ENCODE results near the gene LHFPL3. TPM values are rescaled to one million over a fixed set of nuclear protein-coding genes. Genes with fewer than 3 reads are reported as not detected.
A peak's percentile ranks its signal among the peaks of the same experiment; 100 is the strongest.

Gene LHFPL3
- polyA plus RNA-seq, 1 donor from 2014 or later, result 5.6 TPM

DNA sequence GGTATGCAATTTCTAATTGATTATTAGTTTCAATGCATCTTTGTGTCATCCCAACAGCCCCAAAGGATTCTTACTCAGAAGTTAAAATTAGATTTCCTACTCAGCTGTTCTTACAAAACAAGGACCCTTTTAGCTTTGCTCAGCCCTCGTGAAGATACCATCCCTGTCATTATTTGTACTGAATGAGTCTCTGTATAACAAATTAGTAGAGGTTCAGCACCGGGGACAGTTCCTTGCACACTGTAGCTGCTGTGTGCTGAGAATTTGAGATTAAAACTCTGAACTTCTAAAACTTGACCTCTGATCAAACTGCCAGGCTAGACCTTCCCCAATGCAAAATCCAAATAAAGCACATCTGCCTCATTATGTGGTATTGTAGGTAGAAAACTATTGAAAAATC lies 299.1 kb downstream of the LHFPL3 start:
- Histone ChIP-seq H3K9ac (ENCODE audit: low read length) (no peak overlapping the region), H3K79me2 (replicated peaks; ENCODE audit: insufficient read depth, low read length) (no peaks in the 10 kb centered on the region), H3K36me3 (ENCODE audit: insufficient read depth, low read length) (no peaks in the 10 kb centered on the region), H3F3A (ENCODE audit: insufficient read depth, low read length, poor library complexity, severe bottlenecking) (no peaks in the 10 kb centered on the region), H3K4me3 (ENCODE audit: low read length) (no peak overlapping the region), H3K9me3 (ENCODE audit: low read length) (no peaks in the 10 kb centered on the region), H3K9me2 (ENCODE audit: insufficient read depth, low read length) (no peaks in the 10 kb centered on the region), H3K27ac (ENCODE audit: low read length) (no peak overlapping the region), H3K4me2 (ENCODE audit: low read length) (no peak overlapping the region), H4K20me1 (ENCODE audit: insufficient read depth) (no peaks in the 10 kb centered on the region), H2AFZ (ENCODE audit: low read depth, low read length) (no peak overlapping the region), H3K27me3 (ENCODE audit: insufficient read depth, low read depth, low read length) (no peaks in the 10 kb centered on the region)
- TF ChIP-seq, protein P1, sequence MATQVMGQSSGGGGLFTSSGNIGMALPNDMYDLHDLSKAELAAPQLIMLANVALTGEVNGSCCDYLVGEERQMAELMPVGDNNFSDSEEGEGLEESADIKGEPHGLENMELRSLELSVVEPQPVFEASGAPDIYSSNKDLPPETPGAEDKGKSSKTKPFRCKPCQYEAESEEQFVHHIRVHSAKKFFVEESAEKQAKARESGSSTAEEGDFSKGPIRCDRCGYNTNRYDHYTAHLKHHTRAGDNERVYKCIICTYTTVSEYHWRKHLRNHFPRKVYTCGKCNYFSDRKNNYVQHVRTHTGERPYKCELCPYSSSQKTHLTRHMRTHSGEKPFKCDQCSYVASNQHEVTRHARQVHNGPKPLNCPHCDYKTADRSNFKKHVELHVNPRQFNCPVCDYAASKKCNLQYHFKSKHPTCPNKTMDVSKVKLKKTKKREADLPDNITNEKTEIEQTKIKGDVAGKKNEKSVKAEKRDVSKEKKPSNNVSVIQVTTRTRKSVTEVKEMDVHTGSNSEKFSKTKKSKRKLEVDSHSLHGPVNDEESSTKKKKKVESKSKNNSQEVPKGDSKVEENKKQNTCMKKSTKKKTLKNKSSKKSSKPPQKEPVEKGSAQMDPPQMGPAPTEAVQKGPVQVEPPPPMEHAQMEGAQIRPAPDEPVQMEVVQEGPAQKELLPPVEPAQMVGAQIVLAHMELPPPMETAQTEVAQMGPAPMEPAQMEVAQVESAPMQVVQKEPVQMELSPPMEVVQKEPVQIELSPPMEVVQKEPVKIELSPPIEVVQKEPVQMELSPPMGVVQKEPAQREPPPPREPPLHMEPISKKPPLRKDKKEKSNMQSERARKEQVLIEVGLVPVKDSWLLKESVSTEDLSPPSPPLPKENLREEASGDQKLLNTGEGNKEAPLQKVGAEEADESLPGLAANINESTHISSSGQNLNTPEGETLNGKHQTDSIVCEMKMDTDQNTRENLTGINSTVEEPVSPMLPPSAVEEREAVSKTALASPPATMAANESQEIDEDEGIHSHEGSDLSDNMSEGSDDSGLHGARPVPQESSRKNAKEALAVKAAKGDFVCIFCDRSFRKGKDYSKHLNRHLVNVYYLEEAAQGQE (IDR thresholded peaks at IDR 0.05; ENCODE audit: borderline replicate concordance), result peak; percentile 68
- TF ChIP-seq POLR2AphosphoS5 (IDR thresholded peaks at IDR 0.05), result no peak

DNA sequence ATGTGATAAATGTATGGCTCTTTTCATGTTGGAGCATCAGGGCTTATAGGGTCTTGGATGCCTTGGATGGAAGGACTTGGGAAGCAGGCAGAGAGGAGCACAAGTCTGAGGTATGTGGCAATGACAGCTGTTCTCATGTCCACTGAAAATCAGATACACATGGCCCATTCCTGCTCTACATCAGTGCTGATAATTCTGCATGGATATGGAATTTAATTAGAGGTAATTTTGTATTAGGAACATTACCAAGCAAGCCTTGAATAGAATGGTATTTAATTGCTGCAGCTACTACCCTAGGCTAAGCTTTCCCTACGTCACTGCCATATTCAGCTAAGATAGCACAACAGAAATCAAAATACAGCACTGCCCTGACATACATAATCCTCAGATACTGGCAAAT lies 299.6 kb downstream of the LHFPL3 start:
- no peaks in the 10 kb centered on the region for H3K27me3 ChIP-seq (ENCODE audit: insufficient read depth, low read depth, low read length)
- H3K9ac ChIP-seq (ENCODE audit: low read length), result no peak overlapping the region
- no peak overlapping the region for H3K4me2 ChIP-seq (ENCODE audit: low read length)
- no peaks in the 10 kb centered on the region for H3K9me2 ChIP-seq (ENCODE audit: insufficient read depth, low read length)
- no peaks in the 10 kb centered on the region for H3F3A ChIP-seq (ENCODE audit: insufficient read depth, low read length, poor library complexity, severe bottlenecking)
- no peak overlapping the region for H3K27ac ChIP-seq (ENCODE audit: low read length)
- TF ChIP-seq TAF1 (IDR thresholded peaks at IDR 0.05; ENCODE audit: low read depth) (no peak), EP300 (conservative IDR thresholded peaks at IDR 0.05; ENCODE audit: poor library complexity, severe bottlenecking) (no peak), SMC3 (conservative IDR thresholded peaks at IDR 0.05; ENCODE audit: poor library complexity) (no peak), RAD21 (conservative IDR thresholded peaks at IDR 0.05) (no peak), EZH2 (IDR thresholded peaks at IDR 0.05; ENCODE audit: borderline replicate concordance, insufficient read depth, low read length, poor library complexity, severe bottlenecking) (no peak), POLR2AphosphoS5 (IDR thresholded peaks at IDR 0.05) (no peak), MXI1 (conservative IDR thresholded peaks at IDR 0.05; ENCODE audit: poor library complexity, severe bottlenecking) (no peak)
- TF ChIP-seq, protein P2, sequence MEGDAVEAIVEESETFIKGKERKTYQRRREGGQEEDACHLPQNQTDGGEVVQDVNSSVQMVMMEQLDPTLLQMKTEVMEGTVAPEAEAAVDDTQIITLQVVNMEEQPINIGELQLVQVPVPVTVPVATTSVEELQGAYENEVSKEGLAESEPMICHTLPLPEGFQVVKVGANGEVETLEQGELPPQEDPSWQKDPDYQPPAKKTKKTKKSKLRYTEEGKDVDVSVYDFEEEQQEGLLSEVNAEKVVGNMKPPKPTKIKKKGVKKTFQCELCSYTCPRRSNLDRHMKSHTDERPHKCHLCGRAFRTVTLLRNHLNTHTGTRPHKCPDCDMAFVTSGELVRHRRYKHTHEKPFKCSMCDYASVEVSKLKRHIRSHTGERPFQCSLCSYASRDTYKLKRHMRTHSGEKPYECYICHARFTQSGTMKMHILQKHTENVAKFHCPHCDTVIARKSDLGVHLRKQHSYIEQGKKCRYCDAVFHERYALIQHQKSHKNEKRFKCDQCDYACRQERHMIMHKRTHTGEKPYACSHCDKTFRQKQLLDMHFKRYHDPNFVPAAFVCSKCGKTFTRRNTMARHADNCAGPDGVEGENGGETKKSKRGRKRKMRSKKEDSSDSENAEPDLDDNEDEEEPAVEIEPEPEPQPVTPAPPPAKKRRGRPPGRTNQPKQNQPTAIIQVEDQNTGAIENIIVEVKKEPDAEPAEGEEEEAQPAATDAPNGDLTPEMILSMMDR (IDR thresholded peaks at IDR 0.05; ENCODE audit: poor library complexity, severe bottlenecking), result no peak
- TF ChIP-seq, protein P1 (IDR thresholded peaks at IDR 0.05; ENCODE audit: borderline replicate concordance), result no peak
- no peaks in the 10 kb centered on the region for H3K9me3 ChIP-seq (ENCODE audit: low read length)
- no peaks in the 10 kb centered on the region for H3K36me3 ChIP-seq (ENCODE audit: insufficient read depth, low read length)
- H3K4me3 ChIP-seq (ENCODE audit: low read length), result no peak overlapping the region
- H4K20me1 ChIP-seq (ENCODE audit: insufficient read depth), result no peaks in the 10 kb centered on the region
- no peak overlapping the region for H2AFZ ChIP-seq (ENCODE audit: low read depth, low read length)
- no peaks in the 10 kb centered on the region for H3K79me2 ChIP-seq (replicated peaks; ENCODE audit: insufficient read depth, low read length)
